ENCODE results near the gene CTR9. TPM values are rescaled to one million over a fixed set of nuclear protein-coding genes. Genes with fewer than 3 reads are reported as not detected.

Gene CTR9
- total and polyA plus RNA-seq, 2 of the 13 experiments (the other 11 are each of a cell fraction or from before 2014, with no cell fraction given), result 6.6 to 22.1 TPM

DNA sequence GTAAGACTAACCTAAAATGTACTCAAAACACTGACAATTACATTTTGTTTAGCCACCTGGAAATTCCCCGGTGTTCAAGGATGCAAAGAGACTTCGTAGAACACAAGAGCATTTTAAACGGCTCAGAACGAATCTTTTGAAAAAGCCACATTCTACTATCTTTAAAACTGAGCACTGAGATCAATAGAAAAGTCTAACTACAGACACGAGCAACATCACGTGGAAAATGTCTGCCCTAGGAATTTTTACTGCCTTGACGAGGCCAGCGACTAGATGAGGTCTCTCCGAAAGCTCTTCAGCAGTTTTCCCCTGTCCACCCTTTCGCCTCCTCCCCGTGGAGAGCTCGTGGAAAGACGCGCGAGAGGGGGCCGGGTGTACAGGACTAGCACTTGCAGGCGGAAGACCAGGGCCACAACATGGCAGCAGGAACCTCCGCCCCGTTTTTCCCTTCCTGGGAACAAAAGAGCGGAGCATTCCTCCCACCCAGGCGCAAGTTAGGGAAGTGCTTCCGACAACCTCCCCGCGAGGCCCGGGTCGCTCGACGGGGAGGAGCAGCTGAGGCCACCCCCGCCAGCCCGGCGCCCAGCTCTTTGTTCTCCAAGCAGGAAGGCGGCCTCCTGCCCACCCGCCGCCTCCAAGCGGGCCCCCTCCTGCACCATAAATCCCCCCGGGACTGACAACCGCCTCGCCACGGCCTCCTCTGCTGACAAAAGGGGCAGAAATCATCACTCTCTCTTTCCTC, 56.6 kb downstream of the CTR9 start (continued):
- TF ChIP-seq, protein P1, sequence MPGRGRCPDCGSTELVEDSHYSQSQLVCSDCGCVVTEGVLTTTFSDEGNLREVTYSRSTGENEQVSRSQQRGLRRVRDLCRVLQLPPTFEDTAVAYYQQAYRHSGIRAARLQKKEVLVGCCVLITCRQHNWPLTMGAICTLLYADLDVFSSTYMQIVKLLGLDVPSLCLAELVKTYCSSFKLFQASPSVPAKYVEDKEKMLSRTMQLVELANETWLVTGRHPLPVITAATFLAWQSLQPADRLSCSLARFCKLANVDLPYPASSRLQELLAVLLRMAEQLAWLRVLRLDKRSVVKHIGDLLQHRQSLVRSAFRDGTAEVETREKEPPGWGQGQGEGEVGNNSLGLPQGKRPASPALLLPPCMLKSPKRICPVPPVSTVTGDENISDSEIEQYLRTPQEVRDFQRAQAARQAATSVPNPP (CRISPR knock-in tag; IDR thresholded peaks at IDR 0.05), result no peak
- no peak for TF ChIP-seq U2AF1 (optimal IDR thresholded peaks at IDR 0.05; ENCODE audit: low read depth, low read length)
- TF ChIP-seq ZNF816 (CRISPR knock-in tag; IDR thresholded peaks at IDR 0.05; ENCODE audit: borderline replicate concordance), result no peak
- no peak for TF ChIP-seq ERF (CRISPR knock-in tag; IDR thresholded peaks at IDR 0.05)
- no peak for TF ChIP-seq ONECUT2 (CRISPR knock-in tag; IDR thresholded peaks at IDR 0.05)
- TF ChIP-seq ZNF180 (CRISPR knock-in tag; IDR thresholded peaks at IDR 0.05; ENCODE audit: borderline replicate concordance, low read depth), result no peak
- TF ChIP-seq, protein P2, sequence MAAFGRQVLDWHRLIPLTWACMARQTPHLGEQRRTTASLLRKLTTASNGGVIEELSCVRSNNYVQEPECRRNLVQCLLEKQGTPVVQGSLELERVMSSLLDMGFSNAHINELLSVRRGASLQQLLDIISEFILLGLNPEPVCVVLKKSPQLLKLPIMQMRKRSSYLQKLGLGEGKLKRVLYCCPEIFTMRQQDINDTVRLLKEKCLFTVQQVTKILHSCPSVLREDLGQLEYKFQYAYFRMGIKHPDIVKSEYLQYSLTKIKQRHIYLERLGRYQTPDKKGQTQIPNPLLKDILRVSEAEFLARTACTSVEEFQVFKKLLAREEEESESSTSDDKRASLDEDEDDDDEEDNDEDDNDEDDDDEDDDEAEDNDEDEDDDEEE (CRISPR knock-in tag; IDR thresholded peaks at IDR 0.05), result no peak; the same call in 1 of the 2 replicates
- no peak; the same call in 1 of the 2 replicates for TF ChIP-seq ZNF143 (CRISPR knock-in tag; IDR thresholded peaks at IDR 0.05)
- 0 out of 2 replicates have a peak, but pooled peaks have one; percentile 19 for TF ChIP-seq ELF1 (CRISPR knock-in tag; IDR thresholded peaks at IDR 0.05)
- TF ChIP-seq, protein P3, sequence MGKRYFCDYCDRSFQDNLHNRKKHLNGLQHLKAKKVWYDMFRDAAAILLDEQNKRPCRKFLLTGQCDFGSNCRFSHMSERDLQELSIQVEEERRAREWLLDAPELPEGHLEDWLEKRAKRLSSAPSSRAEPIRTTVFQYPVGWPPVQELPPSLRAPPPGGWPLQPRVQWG (CRISPR knock-in tag; IDR thresholded peaks at IDR 0.05; ENCODE audit: borderline replicate concordance, low read depth), result no peak
- no peak for TF ChIP-seq HDAC1 (CRISPR knock-in tag; IDR thresholded peaks at IDR 0.05)
- TF ChIP-seq, protein P4, sequence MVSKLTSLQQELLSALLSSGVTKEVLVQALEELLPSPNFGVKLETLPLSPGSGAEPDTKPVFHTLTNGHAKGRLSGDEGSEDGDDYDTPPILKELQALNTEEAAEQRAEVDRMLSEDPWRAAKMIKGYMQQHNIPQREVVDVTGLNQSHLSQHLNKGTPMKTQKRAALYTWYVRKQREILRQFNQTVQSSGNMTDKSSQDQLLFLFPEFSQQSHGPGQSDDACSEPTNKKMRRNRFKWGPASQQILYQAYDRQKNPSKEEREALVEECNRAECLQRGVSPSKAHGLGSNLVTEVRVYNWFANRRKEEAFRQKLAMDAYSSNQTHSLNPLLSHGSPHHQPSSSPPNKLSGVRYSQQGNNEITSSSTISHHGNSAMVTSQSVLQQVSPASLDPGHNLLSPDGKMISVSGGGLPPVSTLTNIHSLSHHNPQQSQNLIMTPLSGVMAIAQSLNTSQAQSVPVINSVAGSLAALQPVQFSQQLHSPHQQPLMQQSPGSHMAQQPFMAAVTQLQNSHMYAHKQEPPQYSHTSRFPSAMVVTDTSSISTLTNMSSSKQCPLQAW (CRISPR knock-in tag; IDR thresholded peaks at IDR 0.05), result no peak
- no peak for TF ChIP-seq ARNT2 (CRISPR knock-in tag; IDR thresholded peaks at IDR 0.05; ENCODE audit: low read depth)
- no peak for TF ChIP-seq SALL2 (CRISPR knock-in tag; IDR thresholded peaks at IDR 0.05)
- TF ChIP-seq SP2 (CRISPR knock-in tag; IDR thresholded peaks at IDR 0.05), result no peak
- no peak for TF ChIP-seq SIN3B (IDR thresholded peaks at IDR 0.05; ENCODE audit: low read length)
- TF ChIP-seq, protein P5, sequence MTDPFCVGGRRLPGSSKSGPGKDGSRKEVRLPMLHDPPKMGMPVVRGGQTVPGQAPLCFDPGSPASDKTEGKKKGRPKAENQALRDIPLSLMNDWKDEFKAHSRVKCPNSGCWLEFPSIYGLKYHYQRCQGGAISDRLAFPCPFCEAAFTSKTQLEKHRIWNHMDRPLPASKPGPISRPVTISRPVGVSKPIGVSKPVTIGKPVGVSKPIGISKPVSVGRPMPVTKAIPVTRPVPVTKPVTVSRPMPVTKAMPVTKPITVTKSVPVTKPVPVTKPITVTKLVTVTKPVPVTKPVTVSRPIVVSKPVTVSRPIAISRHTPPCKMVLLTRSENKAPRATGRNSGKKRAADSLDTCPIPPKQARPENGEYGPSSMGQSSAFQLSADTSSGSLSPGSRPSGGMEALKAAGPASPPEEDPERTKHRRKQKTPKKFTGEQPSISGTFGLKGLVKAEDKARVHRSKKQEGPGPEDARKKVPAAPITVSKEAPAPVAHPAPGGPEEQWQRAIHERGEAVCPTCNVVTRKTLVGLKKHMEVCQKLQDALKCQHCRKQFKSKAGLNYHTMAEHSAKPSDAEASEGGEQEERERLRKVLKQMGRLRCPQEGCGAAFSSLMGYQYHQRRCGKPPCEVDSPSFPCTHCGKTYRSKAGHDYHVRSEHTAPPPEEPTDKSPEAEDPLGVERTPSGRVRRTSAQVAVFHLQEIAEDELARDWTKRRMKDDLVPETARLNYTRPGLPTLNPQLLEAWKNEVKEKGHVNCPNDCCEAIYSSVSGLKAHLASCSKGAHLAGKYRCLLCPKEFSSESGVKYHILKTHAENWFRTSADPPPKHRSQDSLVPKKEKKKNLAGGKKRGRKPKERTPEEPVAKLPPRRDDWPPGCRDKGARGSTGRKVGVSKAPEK (CRISPR knock-in tag; IDR thresholded peaks at IDR 0.05; ENCODE audit: borderline replicate concordance), result no peak
- no peak for TF ChIP-seq MTF1 (CRISPR knock-in tag; IDR thresholded peaks at IDR 0.05)
- no peak for TF ChIP-seq ELF3 (CRISPR knock-in tag; IDR thresholded peaks at IDR 0.05)
- TF ChIP-seq TBX3 (IDR thresholded peaks at IDR 0.05; ENCODE audit: borderline replicate concordance), result no peak
- 0 out of 2 replicates have a peak, but pooled peaks have one; percentile 65 for TF ChIP-seq SMAD9 (CRISPR knock-in tag; IDR thresholded peaks at IDR 0.05)
- no peak for TF ChIP-seq NONO (IDR thresholded peaks at IDR 0.05)
- no peak for TF ChIP-seq NONO (CRISPR knock-in tag; conservative IDR thresholded peaks at IDR 0.05)
- TF ChIP-seq SIX4 (CRISPR knock-in tag; IDR thresholded peaks at IDR 0.05), result no peak
- no peak for TF ChIP-seq JDP2 (CRISPR knock-in tag; IDR thresholded peaks at IDR 0.05; ENCODE audit: borderline replicate concordance)

Measured in HepG2 (cell line).